GM12873 (cell line): ENCODE results near the gene ANKRD66.

Source experiments
- CTCF ChIP-seq: IDR thresholded peaks from 2 replicates; pipeline ENCODE4 v1.5.1; 2012; ENCODE audit warnings: low read depth, mild to moderate bottlenecking, moderate library complexity, low read length, control low read depth; ENCODE audit not compliant: insufficient read depth; ENCODE audit errors: missing control alignments

Gene ANKRD66

DNA sequence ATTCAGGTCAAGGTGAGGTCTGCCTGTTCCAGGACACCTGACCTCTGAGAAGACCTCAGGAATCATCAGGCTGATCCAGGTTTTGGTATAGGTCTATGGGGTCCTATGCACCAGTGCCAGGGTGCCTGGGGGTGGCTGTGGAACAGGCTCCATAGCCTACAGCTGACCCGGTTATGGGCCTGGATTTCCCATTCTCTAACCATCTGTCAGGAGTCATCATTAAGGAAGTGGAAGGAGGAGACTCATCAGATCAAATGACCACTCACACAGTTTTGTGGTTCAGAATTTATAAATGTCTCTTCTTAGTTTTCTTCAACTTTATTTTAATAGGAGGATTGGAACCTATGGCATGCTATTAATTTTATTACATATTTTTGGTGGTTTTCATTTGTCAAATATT is 26.3 kb upstream of the ANKRD66 start:
- TF ChIP-seq CTCF: no peak

- TF ChIP-seq CTCF: no peak
Observed at GRCh38 chr6:46729787-46730326, 16.9 kb upstream of the ANKRD66 start.

DNA sequence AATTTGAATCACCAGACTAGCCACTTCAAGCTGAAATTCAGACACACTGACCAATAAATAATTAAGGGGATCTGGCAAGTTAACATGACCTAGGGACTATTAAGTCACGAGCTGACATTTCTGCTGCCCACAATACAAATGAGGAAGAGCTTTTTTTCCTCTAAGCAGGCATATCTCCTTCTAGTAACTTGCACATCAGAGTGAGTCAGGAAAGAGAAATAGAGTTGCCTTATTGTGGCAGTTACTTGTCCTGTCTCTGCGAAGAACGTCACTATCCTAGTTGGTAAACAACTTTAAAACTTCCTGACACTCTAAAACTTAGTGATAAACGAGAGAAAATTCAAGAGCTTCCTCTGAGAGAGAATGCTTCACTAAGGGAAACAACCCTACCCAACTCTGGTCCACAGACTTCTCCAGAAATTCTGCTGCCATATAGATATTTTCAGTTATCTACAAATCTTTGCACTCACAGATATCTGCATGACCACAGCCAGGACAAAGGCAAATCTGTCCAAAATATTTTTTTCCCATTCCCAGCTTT is 15.7 kb upstream of the ANKRD66 start:
- TF ChIP-seq CTCF: no peak

- TF ChIP-seq CTCF: no peak
Observed at GRCh38 chr6:46733341-46733801, 13.4 kb upstream of the ANKRD66 start.

GRCh38 chr6:46734867-46735719 is 11.6 kb upstream of the ANKRD66 start, which contains the start of gene PLA2G7:
Gene PLA2G7 (minus strand): TSS chr6:46735375. CDS start chr6:46722891, 12,484 bp downstream.
- TF ChIP-seq CTCF: no peak

DNA sequence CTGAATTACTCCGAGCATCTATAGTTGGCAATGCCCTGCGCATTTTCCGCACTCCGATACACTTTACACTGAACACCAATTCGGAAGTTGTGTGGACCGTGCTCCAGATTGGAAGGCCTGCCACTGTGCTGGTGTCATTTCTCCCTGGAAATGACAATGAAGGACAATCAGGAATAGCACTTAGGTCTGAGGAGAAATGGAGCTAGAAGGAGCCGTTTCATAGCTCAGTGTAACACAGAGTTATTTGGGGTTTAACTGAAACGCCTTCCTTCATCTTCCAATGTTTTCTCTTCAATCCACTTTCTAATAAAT is 11.1 kb upstream of the ANKRD66 start:
- no peak for TF ChIP-seq CTCF

DNA sequence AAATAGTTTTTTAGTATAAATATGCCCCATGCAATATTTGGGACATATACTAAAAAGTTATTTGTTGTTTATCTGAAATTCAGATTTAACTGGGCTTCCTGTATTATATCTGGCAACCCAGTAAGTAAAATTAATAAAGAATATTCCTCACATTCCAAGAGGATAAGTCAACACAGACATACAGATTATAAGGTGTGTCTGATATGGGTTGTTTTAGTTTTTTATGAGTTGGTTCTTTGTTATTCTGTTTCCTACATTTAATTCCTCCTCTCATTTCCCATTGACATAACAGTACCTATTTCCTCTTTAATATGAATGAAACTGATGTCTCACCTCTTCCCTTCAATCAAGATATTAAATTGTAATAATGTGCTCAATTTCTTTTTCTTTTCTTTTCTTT is 9.8 kb upstream of the ANKRD66 start:
- no peak for TF ChIP-seq CTCF
